ENCODE data around the gene CBR1. TPM values are rescaled to one million over a fixed set of nuclear protein-coding genes. Genes with fewer than 3 reads are reported as not detected.
A peak's percentile ranks its signal among the peaks of the same experiment; 100 is the strongest.
"Not testable (repeated sequence)": the region's sequence is repeated elsewhere in the genome, so short reads cannot be mapped to it uniquely, and the experiment has no call there.

The CBR1 gene
- total RNA-seq, 1 donor from 2014 or later, result 13.4 TPM

DNA sequence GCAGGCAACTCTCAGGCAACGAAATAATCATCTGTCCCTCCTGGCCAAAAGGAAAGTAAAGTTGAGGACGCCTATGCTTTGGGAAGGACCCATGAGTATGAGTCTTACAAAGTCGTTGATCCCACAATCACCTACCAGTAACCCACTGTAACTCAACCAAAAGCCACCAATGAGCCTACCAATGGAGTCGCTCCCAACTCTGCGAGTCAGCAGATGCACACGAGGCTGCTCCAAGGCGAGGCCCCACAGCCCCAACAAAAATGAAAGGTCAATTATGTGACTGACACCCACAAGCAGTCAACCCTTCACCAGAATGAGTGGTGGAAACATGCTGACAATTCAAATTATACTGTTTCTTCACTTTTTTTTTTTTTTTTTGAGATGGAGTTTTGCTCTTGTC, 21.5 kb upstream of the CBR1 start:
- no peak for DNase-seq (ENCODE audit: low read depth in 2 of 2)

DNA sequence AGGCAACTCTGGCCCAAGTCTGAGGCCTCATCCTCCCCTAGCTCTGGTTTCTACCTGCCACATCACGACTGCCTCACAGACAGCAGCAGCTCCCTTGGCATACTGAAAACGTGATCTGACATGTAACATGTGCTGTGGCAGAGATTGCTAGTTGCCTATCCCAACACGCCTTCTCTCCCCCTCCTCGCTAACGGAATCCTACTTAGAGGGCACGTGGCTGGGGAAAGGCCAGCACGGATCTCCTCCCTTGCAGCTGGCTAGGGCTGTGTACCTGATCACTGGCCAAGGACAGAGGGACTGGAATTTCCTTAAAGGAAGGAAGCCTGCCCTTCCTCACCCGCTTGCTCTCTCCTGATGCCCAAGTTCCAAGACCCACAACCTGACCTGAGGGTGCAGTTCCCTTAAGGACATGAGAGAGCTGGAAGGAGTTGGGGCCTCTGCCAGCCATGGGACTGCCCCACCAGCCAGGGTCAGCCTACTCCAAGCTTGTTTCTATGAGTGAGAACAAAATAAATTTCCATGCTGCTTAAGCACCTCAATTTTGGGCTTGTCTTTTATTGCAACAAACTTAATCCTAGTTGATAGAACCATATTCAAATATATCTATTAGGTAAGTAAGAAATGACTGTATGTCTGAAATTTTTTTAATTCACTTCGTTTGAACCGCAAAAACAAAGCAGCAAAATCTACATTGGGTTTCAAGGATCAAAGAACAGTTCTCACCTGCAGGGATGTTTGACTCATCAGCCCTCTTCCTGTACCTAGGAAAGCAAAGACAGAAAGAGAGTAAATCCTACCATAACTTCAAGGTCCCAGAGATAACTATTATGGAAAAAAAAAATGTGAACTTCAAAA, 16.7 kb upstream of the CBR1 start:
- peak in 1 of 2 donors; percentile 7 for DNase-seq (ENCODE audit: low read depth in 2 of 2)

DNA sequence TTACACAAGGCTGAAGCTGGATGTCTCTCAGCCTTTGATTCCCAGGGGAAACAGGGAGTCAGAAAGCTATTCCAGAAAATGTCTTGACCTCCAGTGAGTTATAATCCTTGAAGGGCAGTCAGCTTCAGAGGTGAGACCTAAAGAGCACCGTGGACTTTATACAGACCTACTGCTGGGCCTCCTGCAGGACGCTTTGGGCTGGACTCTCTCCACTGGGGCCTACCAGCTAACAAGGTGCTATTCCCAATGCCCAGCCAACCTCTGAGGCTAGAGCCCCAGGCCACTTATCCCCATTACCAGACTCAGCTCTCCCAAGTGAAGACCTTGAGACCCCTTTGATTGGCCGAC, 16.1 kb upstream of the CBR1 start:
- no peak for DNase-seq (ENCODE audit: low read depth in 2 of 2)

DNA sequence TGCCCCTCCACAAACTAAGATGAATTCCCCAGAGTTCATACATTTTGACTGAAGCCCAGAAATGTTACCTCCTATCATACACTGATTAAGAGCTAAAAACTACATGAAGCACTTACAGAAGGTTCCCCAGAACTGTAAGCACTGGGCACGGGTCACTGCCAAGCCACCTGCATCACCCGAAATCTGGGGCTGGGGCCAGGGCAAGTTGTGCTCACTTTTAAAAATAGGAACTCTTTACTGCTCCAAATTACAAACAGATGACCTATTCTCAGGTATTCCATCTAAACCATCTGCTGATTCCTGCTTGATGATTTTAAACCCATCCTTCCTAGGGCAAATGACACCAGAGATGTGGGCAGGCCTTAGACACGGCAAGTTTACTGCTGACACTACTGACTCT, 14.3 kb upstream of the CBR1 start:
- DNase-seq (ENCODE audit: low read depth in 2 of 2), result no peak

DNA sequence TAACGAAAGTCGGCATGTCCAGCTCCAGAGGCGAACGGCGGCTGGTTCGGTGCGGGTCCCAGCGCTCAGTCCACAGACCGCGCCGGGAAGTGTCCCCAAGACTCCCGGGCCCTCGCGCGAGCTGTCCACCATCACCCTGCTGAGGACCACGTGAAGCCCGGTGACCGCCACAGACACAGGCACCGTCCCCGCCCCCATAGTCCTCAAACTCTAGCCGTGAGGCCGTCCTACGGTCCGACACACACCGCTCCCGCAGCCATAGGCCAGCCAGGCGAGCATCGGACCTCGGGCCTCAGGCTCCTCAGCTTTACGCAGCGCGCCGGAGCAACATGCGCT, 10.0 kb upstream of the CBR1 start:
- DNase-seq (ENCODE audit: low read depth in 2 of 2), result no peak

DNA sequence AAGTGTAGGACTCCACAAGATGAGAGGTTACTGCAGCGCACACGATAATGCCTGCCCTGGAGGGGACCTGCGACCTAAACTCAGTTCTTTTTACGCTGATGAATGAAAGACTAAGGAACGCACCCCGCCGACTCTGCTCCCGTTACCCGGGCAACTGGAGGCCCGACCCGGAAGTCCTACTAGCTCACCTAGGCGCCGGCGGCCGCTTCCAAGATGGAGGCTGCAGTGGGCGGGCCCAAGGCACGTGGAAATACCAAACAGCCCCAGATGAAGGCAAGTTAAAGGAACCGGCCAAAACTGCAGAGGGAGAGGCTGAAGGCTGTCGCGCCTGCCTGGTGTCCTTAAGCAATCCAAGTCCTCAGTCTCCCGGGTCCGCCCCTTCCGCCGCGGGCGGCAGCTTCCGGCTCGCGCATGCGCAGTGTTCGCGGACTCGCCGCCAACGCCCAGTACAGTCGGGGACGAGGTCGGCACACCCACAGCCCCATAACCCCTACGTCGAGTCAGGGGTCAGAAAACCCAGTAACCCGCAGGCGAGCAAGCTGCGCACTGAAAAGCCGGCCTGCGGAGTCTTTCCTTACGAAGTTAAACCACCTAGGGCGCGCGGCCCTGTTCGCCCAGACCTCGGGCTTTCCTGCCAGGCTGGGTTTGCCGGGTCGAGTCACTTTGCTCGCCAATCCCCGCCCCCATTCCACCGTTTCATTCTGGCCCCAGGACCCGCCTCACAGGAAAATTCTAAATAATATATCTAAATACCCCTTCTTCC, 9.5 kb upstream of the CBR1 start, which contains the start of gene SETD4:
SETD4 (minus strand) TSS at position 368 of the 763 bp plus-strand sequence. CDS start 1,638 bp downstream, outside the sequence.
- peak; percentile 69 to 89 for DNase-seq (ENCODE audit: low read depth in 2 of 2)

DNA sequence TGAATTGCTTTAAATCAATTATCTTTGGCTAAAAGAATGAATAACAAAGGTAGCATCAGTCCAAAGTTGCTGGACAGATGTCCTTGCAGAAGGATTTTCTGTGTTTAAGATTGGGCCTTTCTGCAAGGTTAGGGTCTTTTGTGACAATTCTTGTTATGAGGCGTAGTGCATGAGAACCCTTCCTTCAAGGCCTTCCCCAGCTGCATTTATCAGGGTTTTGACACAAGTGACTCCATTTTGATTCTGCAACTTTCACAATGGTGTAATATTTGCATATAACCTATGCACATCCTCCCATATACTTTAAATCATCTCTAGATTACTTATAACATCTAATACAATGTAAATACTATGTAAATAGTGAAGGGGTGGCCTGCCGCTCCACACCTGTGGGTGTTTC, 8.4 kb upstream of the CBR1 start:
- DNase-seq (ENCODE audit: low read depth in 2 of 2), result no peak

DNA sequence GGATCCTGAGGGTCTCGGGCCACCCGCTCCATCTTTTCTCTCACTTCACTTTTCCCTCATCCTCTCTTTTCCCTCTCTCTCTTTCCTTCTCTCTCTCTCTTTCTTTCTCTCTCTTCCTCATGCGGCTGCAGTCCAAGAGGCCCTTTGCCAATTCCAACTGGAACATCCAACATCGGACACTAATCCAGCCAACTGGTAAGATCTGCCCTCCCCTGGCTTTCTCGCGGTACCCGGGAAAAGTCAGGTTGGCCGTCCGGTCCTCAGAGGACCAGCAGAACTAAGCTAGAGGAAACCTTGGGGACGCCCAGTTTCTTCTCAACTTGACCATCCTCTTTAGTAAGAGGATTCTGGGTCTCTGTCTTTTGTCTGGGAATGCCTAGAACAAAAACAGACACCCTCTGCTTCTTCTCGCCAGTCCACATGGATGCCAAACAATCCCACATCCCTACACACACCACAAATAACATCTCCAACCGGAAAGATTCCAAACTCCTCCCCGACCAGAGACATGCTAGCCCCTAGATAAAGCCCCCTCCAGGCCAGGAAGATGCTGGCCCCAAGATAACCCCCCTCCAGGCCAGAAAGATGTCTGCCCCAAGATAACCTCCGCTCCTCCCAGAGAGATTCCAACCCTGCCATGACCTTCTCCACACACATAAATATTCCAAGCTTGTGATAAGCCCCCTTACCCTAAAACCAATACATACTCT, 6.3 kb upstream of the CBR1 start:
- no peak for DNase-seq (ENCODE audit: low read depth in 2 of 2)

DNA sequence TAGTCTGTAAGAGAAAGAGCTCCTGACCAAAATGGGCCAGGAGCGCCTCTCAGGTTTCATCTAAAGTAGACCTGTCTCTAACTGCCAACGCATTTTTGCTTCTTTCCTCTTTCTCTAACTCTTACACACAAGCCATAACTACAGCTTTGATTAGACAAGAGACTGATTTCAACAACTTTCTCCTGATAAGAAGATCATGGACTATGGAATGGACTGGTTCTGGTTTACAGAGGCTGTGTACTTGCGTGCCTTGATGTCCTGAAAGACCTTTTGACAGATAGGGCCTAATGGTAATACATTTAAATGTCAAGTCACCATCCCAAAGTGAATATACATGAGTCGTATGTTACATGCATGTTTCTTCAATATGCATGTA, 5.8 kb upstream of the CBR1 start:
- no peak for DNase-seq (ENCODE audit: low read depth in 2 of 2)

DNA sequence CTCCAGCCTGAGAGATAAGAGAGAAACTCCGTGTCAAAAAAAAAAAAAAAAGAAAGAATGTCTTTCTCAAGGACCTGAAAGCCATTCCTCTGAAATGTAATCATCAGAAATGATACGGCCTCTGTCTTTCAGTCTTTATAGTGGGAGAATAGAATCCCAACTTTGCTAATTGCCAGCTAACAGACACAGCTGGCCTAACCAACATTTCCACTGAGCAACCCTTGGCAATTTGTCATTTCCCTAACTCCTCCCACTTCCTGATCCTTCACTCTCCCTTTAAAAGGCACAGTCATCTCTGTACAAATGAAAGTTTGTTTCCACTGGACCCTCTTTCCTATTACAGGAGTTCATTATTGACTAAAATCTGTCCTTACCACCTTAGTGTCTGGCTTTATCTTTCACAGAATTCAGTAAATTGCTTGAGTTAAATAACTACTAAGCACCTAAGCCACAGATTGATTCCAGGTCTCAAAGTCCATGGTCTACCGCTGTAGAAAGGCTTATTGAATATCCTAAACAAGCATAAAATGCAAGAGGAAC, 4.3 kb upstream of the CBR1 start:
- peak; percentile 65 to 69 for DNase-seq (ENCODE audit: low read depth in 2 of 2)

DNA sequence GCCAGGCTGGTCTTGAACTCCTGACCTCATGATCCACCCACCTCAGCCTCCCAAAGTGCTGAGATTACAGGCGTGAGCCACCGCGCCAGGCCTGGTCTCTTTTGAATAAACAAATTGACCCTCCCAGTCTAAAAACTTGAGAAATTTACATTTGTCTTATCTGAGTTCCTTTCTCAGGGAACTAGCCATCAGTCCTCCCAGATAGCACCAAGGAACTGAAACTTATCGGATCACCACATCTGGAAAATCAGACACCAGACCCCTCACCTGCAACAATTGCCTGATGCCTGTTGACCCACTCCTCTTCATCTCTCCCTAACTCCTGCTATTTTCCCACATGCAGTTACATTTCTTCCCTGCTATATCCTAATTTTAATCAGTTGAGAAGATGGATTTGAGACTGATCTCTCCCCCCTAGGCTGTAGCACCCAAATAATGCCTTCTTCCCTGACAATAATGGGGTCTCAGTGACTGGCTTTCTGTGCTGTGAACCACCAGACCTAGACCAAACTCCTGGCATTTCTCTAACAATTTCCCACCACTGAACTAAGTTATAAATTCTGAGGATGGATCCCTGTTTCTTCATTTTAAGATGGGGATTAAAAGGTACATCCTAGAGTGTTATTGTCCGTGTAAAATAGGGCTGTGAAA, 951 bp upstream of the CBR1 start:
- no peak for DNase-seq (ENCODE audit: low read depth in 2 of 2)

DNA sequence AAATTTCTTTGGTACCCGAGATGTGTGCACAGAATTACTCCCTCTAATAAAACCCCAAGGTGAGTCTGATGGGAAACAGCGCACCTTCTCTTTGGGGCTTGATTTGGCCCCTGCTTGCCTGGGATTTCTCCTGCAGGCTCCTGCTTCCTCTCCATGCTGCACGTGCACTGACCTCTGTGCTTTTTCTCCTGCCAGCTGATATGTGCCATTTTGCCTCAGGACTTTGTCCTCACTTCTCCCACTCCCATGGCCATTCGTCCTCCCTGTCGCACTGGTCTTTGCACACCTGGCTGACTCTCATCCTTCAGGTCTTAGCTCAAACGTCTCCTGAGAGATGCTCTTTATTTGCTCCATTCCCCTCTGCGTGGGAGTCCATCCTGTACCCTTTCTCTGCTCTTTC, 1.2 kb downstream of the CBR1 start:
- no peak for DNase-seq (ENCODE audit: low read depth in 2 of 2)

DNA sequence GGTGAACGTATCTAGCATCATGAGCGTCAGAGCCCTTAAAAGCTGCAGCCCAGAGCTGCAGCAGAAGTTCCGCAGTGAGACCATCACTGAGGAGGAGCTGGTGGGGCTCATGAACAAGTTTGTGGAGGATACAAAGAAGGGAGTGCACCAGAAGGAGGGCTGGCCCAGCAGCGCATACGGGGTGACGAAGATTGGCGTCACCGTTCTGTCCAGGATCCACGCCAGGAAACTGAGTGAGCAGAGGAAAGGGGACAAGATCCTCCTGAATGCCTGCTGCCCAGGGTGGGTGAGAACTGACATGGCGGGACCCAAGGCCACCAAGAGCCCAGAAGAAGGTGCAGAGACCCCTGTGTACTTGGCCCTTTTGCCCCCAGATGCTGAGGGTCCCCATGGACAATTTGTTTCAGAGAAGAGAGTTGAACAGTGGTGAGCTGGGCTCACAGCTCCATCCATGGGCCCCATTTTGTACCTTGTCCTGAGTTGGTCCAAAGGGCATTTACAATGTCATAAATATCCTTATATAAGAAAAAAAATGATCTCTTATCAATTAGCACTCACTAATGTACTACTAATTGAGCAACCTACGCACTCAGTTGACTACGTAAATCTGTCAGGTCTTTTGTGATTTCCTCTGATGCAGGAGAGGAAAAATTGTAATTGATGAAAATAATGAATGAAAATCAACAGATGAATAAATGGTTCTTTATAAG, 2.8 kb downstream of the CBR1 start:
- DNase-seq (ENCODE audit: low read depth in 2 of 2), result no peak

DNA sequence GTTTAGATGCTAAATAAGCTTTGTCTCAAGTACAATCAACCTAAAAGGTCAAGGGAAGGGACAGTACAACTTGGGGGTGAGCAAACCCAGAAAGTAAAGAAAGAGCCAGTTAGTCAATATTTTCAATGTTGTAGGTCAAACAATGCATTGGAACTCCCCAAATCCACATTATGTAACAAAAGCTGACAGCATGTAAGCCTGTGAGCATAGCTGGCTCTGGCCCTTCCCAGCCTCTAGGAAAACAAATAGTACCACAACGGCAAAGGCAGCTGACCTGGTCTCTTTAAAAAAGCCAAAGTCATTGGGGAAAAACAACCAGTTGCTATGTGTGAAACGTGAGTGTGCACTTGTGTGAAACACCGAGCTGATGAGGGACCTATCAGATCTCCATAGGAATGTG, 3.4 kb downstream of the CBR1 start:
- DNase-seq (ENCODE audit: low read depth in 2 of 2), result peak in 1 of 2 donors; percentile 48

DNA sequence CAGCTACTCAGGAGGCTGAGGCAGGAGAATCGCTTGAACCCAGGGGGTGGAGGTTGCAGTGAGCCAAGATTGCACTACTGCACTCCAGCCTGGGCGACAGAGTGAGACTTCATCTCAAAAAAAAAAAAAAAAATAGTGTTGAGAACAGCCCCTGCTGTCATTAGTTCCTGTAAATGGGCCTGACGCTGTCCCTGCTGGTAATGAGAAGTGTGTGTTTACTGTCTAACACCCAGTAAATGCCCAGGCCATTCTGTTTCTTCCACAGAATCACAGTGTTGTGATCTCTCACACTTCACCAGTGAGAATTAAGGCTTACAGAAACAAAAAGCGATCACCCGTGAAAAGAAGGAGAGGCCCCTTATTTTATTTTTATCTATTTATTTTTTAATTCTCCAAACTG, 4.1 kb downstream of the CBR1 start:
- not testable (repeated sequence) for DNase-seq (ENCODE audit: low read depth in 2 of 2)

DNA sequence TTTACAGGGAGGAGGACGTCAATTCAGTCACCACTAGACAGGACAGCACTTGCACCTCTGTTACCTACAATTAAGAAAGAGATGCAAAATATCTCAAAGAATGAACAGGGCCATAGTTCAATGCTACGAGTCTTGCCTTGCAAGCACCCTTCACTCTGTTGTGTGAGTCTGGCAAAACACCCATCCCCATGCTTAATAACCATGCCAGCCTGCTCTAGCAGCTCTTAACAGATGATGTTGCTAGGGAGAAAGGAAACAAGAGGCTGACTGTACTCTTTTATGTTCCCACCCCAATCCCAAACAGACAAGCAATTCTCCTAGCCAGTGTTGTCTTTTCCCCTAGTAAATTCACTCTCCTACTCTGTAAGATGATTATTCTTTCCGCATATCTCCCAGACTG, 5.3 kb downstream of the CBR1 start:
- DNase-seq (ENCODE audit: low read depth in 2 of 2), result no peak

DNA sequence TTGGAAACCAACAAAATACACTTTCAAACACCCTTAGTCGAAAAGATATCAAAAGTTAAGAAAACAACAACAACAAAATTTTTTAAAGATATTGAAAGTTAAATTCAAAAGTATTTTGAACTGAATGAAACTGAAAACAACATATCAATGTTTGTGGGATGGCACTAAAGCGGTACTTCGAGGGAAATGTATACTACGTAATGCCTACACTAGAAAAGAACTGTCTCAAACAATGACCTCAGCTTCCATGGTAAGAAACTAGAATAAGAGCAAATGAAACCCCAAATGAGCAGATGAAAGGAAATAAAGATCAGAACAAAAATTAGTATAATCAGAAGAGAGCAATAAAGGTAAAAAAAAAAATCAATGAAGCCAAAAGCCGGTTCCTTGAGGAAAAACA, 6.1 kb downstream of the CBR1 start:
- no peak for DNase-seq (ENCODE audit: low read depth in 2 of 2)

DNA sequence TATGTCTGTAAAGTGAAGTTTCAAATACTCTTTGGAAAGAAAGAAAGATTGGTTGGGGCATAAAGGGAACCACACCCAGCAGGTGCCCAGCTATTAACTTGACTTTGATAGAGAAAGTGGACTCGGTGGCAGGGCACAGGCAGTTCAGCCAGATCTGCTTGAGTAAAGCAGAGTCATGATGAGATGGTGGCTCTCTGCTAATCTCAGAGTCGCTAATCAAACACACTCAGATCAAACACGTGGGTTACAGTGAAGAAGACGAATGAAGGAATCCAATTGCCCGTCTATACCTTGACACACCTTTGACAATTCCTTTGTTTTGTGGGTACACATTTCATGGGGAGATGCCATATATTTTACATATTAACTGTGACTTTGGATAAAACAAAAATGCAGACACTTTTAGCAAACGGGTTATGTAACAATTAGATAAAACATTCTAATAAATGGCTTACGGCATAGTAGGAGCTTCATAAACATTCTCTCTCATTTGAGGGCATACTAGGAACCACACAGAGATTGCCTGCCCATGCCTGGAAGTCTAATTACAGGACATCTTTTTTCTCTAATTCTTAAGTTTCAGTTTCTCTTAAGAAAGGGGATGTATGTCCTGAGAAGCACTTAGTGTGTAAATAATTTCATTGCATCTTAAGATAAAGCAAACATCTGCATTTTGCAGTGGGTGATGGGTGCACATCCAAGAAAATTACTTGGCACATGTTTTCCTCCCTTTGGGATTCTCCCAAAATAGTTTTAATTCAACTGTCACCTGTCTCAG, 7.2 kb downstream of the CBR1 start:
- no peak for DNase-seq (ENCODE audit: low read depth in 2 of 2)

DNA sequence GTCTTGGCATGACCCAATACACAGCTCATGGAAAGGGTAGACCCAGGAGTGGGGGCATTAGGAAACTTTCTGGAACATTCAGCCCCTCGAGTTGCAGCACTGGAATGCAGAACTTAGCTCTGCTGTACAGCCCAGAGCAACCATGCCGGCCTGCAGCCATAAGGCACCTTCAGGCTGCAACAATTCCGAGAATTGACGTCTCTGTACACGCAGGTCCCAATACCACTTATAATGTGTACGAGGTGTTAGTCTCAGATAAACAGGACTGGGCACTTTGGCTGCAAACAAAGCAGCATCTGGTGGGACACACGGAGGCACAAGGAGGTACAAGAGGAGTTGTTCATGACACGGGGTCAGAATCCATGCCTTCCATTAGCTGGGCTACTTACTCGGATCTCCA, 7.9 kb downstream of the CBR1 start:
- no peak for DNase-seq (ENCODE audit: low read depth in 2 of 2)

DNA sequence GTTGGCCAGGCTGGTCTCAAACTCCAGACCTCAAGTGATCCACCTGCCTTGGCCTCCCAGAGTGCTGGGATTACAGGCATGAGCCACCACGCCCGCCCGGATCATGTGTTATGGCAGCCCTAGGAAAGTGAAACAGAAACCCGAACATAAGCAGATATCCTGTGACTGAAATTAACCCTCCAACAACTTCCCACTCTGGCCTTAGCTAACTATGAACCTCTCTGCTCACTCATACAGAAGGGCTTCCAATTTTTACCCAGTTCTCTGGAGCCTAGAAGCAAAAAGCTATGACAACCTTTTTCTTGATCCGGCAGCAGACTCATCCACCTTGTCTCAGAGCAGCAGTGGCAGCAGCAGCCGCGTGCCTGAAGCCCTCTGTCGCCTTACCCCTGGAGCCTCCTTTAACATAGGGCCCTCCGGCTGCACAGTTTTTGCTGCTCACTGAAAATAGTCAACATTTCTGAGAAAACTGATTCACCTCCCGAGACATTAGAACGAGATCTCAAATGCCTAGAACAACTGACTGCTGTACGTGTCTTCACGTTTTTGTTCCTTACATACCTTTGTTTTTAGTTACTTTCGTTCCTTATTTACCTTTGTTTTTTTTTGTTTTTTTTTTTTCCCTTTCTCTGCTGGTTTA, 9.3 kb downstream of the CBR1 start:
- DNase-seq (ENCODE audit: low read depth in 2 of 2), result no peak

Measured in dermis microvascular lymphatic vessel endothelial cell (primary cell).